GM12873 (cell line): ENCODE measurements around the gene ABLIM3.

Experiments used
- TF ChIP-seq, protein P1 (sequence below): IDR thresholded peaks from 2 replicates; pipeline ENCODE4 v1.5.1; 2012; ENCODE audit warnings: low read depth, mild to moderate bottlenecking, moderate library complexity, low read length, control low read depth; ENCODE audit not compliant: insufficient read depth; ENCODE audit errors: missing control alignments

Gene ABLIM3

DNA sequence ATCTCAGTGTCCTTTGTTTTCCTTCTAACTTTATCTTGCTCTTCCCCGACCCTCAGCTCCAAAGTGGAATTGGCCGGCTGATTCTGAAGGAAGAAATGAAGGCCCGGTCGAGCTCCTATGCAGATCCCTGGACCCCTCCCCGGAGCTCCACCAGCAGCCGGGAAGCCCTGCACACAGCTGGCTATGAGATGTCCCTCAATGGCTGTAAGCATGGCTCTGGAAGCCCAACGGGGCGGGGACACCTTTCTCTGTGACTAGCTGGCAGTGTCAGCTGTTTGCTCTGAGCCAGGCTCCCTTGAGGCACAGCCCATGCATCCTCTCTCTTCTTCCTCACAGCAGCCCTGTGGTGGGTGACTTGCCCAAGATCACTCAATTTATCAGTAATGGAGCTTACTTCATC, 106.4 kb downstream of the ABLIM3 start:
- TF ChIP-seq, protein P1, sequence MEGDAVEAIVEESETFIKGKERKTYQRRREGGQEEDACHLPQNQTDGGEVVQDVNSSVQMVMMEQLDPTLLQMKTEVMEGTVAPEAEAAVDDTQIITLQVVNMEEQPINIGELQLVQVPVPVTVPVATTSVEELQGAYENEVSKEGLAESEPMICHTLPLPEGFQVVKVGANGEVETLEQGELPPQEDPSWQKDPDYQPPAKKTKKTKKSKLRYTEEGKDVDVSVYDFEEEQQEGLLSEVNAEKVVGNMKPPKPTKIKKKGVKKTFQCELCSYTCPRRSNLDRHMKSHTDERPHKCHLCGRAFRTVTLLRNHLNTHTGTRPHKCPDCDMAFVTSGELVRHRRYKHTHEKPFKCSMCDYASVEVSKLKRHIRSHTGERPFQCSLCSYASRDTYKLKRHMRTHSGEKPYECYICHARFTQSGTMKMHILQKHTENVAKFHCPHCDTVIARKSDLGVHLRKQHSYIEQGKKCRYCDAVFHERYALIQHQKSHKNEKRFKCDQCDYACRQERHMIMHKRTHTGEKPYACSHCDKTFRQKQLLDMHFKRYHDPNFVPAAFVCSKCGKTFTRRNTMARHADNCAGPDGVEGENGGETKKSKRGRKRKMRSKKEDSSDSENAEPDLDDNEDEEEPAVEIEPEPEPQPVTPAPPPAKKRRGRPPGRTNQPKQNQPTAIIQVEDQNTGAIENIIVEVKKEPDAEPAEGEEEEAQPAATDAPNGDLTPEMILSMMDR: no peak

DNA sequence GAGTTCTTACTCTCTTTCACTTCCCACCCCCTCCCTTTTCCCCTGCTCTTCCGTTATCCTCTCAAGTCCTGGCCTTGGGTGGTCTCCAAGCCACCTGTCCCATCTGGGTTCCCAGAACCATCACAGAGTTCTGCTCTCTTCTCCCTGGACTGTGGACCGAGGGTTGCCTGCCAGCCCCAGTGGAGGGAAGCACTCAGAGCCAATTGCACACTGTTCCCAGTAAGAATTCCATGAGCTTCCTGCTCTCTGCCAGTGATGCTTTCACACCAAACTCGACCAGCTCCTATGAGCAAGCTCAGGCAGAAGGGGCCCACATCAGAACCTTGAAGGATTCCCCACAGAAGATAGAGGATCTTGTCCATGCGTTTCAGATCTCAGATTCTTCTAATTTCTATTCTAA, 110.3 kb downstream of the ABLIM3 start:
- TF ChIP-seq, protein P1: no peak

DNA sequence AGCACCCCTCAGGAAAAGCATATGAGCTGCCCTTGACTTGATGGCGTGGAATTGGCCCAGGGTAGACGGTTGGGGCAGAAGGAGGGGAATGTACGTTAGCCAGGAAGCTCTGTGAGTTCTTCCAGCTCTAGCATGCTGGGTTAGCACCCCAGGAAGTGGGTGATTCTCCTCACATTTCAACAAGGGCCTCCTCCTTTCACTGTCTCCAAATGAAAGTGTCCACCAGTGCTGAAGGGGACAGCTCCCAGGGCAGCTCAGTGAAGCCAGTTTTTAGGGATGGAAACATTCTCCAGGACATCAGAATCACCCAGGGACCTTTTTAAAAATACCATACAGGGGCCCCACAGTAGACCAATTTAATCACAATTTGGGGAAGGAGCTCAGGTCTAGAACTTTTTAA, 113.2 kb downstream of the ABLIM3 start:
- TF ChIP-seq, protein P1: no peak

DNA sequence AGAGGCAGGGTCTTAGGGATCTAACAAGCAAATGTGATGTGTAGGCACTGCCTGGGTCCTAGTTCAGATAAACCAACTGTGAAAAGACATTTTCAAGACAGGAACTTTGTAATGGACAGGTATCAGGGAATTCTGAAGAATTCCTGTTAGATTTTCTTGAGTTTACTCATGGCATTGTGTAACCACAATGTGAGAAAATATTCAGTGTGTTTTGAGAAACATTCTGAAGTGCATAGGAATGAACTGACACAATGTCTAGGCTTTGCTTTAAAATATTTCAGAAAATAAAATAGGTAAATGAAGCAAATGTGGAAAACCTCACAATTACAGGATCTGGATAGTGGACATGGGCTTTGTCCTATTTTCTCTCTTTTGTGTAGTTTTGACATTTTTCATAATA, 115.2 kb downstream of the ABLIM3 start:
- TF ChIP-seq, protein P1: no peak

DNA sequence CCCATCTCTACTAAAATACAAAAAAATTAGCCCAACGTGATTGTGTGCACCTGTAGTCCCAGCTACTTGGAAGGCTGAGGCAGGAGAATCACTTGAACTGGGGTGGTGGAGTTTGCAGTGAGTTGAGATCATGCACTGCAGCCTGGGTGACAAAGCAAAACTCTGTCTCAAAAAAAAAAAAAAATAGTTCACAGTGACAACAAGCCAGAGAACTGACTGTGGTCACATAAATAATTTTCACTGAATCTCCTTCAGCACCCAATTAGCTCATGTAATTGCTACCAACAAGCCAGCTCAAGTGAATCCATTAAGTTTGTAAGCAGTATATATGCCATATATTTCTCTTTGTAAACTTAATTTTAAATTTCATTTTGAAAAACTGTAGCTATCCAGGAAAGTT, 115.8 kb downstream of the ABLIM3 start:
- TF ChIP-seq, protein P1: no peak

DNA sequence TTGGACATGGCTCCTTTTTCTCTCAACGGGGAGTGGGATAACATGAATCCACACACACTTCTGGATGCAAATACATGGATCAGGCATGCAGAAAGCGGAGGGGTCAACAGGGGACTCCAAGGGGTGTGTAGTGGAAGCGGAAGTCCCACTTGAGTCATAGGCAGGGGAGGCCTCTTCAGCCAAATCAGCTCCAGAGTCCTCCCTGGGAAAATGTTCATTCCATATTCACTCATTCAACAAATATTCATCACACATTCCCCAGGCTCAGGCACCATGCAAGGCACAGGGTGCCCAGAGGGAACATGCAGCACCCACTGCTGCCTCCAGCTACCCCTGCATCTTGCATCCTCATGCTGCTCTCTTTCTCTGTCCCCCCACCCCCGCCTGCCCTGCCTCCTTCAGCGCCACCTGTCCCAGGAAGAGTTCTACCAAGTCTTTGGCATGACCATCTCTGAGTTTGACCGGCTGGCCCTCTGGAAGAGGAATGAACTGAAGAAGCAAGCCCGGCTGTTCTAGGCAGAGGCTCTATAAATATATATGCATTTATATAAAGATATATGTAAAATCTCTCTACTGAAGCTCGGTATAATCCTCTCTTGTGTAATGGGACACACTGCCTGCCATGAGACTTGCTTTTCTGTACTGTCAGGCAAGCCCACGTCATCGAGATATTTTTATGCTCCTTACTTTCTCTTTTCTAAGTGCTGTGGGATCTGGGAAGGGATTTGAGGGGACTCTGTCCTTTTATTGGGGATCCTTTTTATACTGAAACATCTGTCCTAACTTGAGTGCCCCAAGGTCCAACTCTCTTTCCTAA, 116.8 kb downstream of the ABLIM3 start:
- TF ChIP-seq, protein P1: no peak

DNA sequence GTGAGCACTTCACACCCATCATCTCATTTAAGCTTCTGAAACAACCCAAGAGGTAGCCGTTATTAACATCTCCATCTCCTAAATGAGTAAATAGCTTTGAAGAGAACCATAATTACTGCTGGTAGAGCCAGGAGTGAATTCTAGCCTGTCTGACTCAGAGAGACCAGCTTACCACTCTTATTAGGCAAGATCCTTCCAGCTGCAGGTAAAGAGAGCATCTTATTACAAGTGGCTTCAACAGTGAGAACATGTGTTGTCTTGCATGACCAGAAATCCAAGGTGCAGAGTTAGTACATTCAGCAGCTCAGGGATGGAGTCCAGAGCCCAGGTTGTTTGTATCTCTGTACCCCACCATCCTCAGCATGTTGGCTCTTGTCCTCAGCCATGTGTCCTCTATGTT, 119.5 kb downstream of the ABLIM3 start:
- TF ChIP-seq, protein P1: no peak
